GM12864 (cell line): ENCODE results near the gene HDHD3.
"Not testable (repeated sequence)": the region's sequence is repeated elsewhere in the genome, so short reads cannot be mapped to it uniquely, and the experiment has no call there.

ENCODE experiments used
- DNase-seq: peaks from one replicate; pipeline ENCODE4 v3.0.0-alpha.2; 2011; ENCODE audit warnings: low read depth
- H3K4me3 ChIP-seq: 2 replicates; pipeline ENCODE4 v1.5.1; 2011; ENCODE audit warnings: mild to moderate bottlenecking, low read depth, low read length, control low read depth
- TF ChIP-seq, protein P1 (sequence below): IDR thresholded peaks from 2 replicates; pipeline ENCODE4 v1.5.1; 2011; ENCODE audit warnings: low read depth, mild to moderate bottlenecking, moderate library complexity, low read length, control low read depth, inconsistent platforms; ENCODE audit errors: missing control alignments

Gene HDHD3

DNA sequence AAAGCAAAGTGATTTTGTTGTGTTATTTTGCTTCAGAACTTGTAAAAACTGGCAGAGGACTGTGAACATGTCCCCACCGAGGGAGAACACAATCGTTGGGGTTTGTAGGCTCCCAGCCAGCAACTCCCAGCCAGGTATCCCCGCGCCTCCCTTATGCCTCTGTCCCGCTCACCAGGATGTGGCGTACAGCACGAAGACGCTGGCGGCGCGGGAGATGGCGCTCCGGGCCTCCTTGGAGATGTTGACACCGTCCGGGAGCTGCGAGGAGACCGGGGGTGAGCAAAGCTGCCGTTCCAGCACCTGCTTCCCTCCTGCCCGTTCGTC lies 33.1 kb upstream of the HDHD3 start:
- DNase-seq: no peak
- TF ChIP-seq, protein P1, sequence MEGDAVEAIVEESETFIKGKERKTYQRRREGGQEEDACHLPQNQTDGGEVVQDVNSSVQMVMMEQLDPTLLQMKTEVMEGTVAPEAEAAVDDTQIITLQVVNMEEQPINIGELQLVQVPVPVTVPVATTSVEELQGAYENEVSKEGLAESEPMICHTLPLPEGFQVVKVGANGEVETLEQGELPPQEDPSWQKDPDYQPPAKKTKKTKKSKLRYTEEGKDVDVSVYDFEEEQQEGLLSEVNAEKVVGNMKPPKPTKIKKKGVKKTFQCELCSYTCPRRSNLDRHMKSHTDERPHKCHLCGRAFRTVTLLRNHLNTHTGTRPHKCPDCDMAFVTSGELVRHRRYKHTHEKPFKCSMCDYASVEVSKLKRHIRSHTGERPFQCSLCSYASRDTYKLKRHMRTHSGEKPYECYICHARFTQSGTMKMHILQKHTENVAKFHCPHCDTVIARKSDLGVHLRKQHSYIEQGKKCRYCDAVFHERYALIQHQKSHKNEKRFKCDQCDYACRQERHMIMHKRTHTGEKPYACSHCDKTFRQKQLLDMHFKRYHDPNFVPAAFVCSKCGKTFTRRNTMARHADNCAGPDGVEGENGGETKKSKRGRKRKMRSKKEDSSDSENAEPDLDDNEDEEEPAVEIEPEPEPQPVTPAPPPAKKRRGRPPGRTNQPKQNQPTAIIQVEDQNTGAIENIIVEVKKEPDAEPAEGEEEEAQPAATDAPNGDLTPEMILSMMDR: no peak
- peak overlapping the region; percentile 73 for H3K4me3 ChIP-seq

DNA sequence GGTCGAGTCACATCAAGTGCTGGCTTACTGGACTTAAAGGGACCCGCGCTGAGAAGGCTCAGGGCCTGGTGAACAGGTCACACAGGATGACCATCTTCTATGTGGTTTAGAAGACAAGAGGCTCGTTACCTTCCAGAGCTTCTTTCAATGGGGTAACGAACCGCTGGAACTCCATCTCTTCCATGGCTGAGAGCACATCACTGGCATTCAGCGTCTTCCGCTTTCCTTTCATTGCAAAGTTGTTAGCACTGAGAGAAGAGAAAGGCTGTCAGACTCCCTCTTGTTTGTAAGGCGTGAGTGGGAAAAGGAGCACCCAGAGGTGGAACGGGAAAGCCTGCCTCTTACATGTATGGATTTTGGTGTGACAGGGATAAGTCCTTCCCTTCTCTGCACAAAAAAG lies 32.7 kb upstream of the HDHD3 start:
- H3K4me3 ChIP-seq: peak overlapping the region; percentile 73
- no peak for DNase-seq
- TF ChIP-seq, protein P1: no peak

DNA sequence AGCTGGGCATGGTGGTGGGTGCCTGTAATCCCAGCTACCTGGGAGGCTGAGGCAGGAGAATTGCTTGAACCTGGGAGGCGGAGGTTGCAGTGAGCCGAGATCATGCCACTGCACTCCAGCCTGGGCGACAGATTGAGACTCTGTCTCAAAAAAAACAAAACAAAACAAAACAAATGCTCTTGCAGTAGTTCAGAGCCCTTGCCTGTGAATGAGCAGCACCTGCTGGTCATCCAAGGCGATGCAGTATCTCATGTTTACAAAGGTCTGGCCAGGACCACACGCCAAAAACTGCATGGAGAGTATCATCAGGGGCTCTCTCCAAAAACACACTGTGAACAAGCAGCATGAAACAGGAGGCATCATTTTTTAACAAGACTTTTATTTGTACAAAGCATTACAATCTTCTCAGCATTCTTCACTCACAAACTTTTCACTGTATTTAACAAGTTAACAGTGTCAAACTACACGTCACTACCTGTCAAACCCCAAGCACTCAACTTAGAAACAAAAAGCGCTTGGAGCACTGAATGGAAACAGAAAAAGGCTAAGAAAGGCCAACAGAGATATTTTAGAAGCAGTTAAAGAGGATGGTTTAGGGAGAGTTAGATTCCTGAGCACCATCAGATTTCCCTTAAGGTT lies 30.2 kb upstream of the HDHD3 start:
- peak; percentile 43 for DNase-seq
- TF ChIP-seq, protein P1: peak; percentile 85
- H3K4me3 ChIP-seq: not testable (repeated sequence)

DNA sequence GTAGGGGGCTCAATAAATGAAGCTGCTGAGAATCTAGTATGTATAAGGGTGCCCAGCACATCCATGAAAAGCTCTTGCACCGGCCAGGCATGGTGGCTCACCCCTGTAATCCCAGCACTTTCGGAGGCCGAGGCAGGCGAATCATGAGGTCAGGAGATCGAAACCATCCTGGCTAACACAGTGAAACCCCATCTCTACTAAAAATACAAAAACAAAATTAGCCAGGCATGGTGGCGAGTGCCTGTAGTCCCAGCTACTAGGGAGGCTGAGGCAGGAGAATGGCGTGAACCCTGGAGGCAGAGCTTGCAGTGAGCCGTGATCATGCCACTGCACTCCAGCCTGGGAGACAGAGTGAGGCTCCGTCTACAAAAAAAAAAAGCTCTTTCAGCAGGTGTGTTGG lies 29.6 kb upstream of the HDHD3 start:
- not testable (repeated sequence) for H3K4me3 ChIP-seq, DNase-seq

DNA sequence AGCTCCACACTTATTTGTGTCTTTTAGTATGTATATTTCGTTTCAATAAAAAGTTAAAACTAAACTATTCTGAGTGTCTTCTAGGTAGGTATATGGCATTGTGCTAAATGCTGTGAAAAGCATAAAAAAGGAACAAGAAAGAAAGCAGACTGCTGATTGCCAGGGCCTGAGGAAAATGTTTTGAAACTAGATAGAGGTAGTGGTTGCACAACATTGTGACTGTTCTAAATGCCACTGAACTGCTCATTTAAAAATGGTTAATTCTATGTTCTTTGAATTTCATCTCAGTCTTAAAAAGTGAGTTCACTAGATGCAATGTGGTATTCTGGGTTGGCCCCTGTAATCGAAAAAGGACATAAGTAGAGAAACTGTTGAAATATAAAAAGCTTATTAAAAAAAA lies 26.9 kb upstream of the HDHD3 start:
- TF ChIP-seq, protein P1: no peak
- H3K4me3 ChIP-seq: no peak overlapping the region
- no peak for DNase-seq

DNA sequence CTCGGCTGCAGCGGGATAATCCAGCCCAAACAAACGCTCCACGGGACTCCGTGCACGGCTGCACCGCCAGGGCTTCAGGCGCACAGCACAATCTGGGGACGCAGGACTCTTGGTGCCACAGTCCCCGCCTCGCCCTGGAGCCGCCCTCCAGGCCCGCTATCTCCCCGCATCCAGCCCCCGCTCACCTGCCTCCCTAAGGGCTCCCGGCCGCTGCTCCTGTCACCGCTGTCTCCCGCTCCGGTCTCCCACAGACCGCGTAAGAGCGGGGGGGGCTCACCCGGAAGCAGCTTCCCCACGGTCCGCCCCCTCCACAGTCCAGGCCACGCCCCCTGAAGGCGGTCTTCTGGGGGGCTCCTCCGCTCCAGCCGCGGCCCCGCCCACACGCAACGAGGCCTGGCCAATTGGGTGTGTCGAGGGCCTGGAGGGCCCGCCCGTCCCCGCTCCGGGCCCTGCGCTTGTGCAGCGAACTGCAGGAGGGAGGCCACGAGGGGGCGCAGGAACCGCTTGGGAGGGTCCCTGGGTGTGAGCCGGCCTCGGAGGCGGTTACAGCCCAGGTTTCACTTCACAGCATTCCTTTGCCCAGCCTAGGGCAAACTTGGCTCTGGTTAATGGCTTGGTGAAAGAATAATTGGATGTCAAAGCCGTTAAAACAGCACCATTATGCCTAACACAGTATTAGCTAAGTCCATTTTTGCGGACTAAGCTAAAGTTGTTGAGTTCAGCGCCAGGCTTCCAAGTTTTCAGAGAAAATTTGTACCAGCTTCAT lies 24.4 kb upstream of the HDHD3 start, which contains the start of gene ALAD:
Gene ALAD, minus strand, starts transcription at position 258 of the 766 bp plus-strand sequence. CDS start 7,725 bp downstream, outside the sequence.
- TF ChIP-seq, protein P1: peak; percentile 91
- H3K4me3 ChIP-seq: peak within 1 kb of the TSS; percentile 83
- peak; percentile 92 for DNase-seq

DNA sequence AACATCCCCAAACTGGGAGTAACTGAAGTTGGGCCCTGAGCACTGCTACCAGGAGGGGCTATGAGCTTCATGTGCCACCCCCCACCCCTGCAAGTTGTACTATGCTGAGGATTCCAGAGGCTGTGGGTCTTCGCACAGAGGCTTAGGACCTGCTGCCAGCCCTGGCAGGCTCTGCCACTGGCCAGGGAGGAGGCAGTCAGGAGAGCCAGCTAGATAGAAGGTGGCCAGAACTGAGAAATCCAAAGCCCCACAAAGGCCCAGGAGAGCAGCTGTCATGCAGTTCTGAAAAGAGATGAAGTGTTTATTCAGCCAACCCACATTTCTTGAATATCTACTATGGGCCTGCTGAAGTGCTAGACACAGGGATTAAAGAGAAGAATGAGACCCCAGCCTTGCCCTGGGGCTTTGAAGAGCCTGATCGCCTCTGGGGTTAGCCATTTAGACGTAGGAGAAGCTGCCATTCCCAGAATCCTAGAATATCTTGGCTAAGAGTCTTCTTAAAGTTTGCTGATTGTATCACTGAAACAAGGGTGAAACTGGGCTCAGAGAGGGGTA lies 22.9 kb upstream of the HDHD3 start:
- H3K4me3 ChIP-seq: no peak overlapping the region
- no peak for DNase-seq
- TF ChIP-seq, protein P1: no peak
